ENCODE measurements around the gene LDHAL6B.

The LDHAL6B gene

GRCh38 chr15:59229453-59229852 lies 22.8 kb downstream of the LDHAL6B start:
- H2BK120ac ChIP-seq (ENCODE audit: low read depth, low read length) = no peak overlapping the region
- no peak for DNase-seq (ENCODE audit: low spot score)
- no peaks in the 10 kb centered on the region for H3K9me3 ChIP-seq (replicated peaks in 1 of 2; ENCODE audit: control insufficient read depth in 2 of 2, insufficient read depth in 1 of 2, low read depth in 1 of 2, low read length in 2 of 2)
- WGBS, 2 donors (ENCODE audit: extremely low coverage in 2 of 2, insufficient read length in 2 of 2, insufficient replicate concordance in 1 of 2) = no CpG with 5 or more reads among the region's 3 CpGs
- H3K4me1 ChIP-seq (ENCODE audit: control insufficient read depth in 2 of 2, insufficient read depth in 1 of 2, low read depth in 1 of 2, low read length in 2 of 2) = no peaks in the 10 kb centered on the region
- H3K4ac ChIP-seq (ENCODE audit: low read length) = no peak overlapping the region
- H3K23ac ChIP-seq (ENCODE audit: low read depth, low read length, poor library complexity) = no peak overlapping the region
- no peak overlapping the region for H3K14ac ChIP-seq (ENCODE audit: low read length)
- no peak overlapping the region for H4K91ac ChIP-seq (ENCODE audit: low read depth, low read length, poor library complexity)
- no peaks in the 10 kb centered on the region for H3K27me3 ChIP-seq (ENCODE audit: control insufficient read depth in 3 of 3, insufficient read depth in 3 of 3, low read depth in 1 of 3, low read length in 3 of 3)
- no peak overlapping the region for H2AFZ ChIP-seq (ENCODE audit: low read length)
- no peak overlapping the region for H3K9ac ChIP-seq (ENCODE audit: low read depth, low read length, poor library complexity)
- no peak overlapping the region for H3K27ac ChIP-seq (replicated peaks; ENCODE audit: low read length)
- no peak overlapping the region for H2BK5ac ChIP-seq (ENCODE audit: low read length)
- H4K8ac ChIP-seq (ENCODE audit: low read depth, low read length) = no peak overlapping the region
- H2BK12ac ChIP-seq (ENCODE audit: low read length) = no peak overlapping the region
- peaks cover 0 to 5% of the 10 kb centered on the region in 2 donors for H3K36me3 ChIP-seq (replicated peaks in 1 of 2; ENCODE audit: control insufficient read depth in 2 of 2, insufficient read depth in 2 of 2, low read length in 2 of 2)
- no peak overlapping the region for H3K4me2 ChIP-seq (ENCODE audit: insufficient read depth, low read length, poor library complexity, severe bottlenecking)
- H3K4me3 ChIP-seq (ENCODE audit: low read length in 2 of 2) = no peak overlapping the region
- no peak overlapping the region for H2BK15ac ChIP-seq (ENCODE audit: low read length)
- no peaks in the 10 kb centered on the region for H3K79me1 ChIP-seq (ENCODE audit: low read depth, low read length)
- H2AK5ac ChIP-seq (ENCODE audit: low read depth, low read length) = no peak overlapping the region
- H3K18ac ChIP-seq (ENCODE audit: low read length) = no peak overlapping the region

- H3K4me1 ChIP-seq (ENCODE audit: control insufficient read depth in 2 of 2, insufficient read depth in 1 of 2, low read depth in 1 of 2, low read length in 2 of 2) = no peaks in the 10 kb centered on the region
- no peak overlapping the region for H3K4me2 ChIP-seq (ENCODE audit: insufficient read depth, low read length, poor library complexity, severe bottlenecking)
- no peak overlapping the region for H3K4me3 ChIP-seq (ENCODE audit: low read length in 2 of 2)
- H2BK15ac ChIP-seq (ENCODE audit: low read length) = no peak overlapping the region
- no peak overlapping the region for H3K27ac ChIP-seq (replicated peaks; ENCODE audit: low read length)
- H3K14ac ChIP-seq (ENCODE audit: low read length) = no peak overlapping the region
- peaks cover 0 to 5% of the 10 kb centered on the region in 2 donors for H3K36me3 ChIP-seq (replicated peaks in 1 of 2; ENCODE audit: control insufficient read depth in 2 of 2, insufficient read depth in 2 of 2, low read length in 2 of 2)
- no peak overlapping the region for H4K91ac ChIP-seq (ENCODE audit: low read depth, low read length, poor library complexity)
- H2BK5ac ChIP-seq (ENCODE audit: low read length) = no peak overlapping the region
- no peak overlapping the region for H3K4ac ChIP-seq (ENCODE audit: low read length)
- no peak overlapping the region for H3K23ac ChIP-seq (ENCODE audit: low read depth, low read length, poor library complexity)
- H3K18ac ChIP-seq (ENCODE audit: low read length) = no peak overlapping the region
- no peak overlapping the region for H2BK120ac ChIP-seq (ENCODE audit: low read depth, low read length)
- no peak overlapping the region for H2BK12ac ChIP-seq (ENCODE audit: low read length)
- no peaks in the 10 kb centered on the region for H3K79me1 ChIP-seq (ENCODE audit: low read depth, low read length)
- H3K27me3 ChIP-seq (ENCODE audit: control insufficient read depth in 3 of 3, insufficient read depth in 3 of 3, low read depth in 1 of 3, low read length in 3 of 3) = no peaks in the 10 kb centered on the region
- no peak overlapping the region for H2AFZ ChIP-seq (ENCODE audit: low read length)
- H2AK5ac ChIP-seq (ENCODE audit: low read depth, low read length) = no peak overlapping the region
- DNase-seq (ENCODE audit: low spot score) = no peak
- no peak overlapping the region for H4K8ac ChIP-seq (ENCODE audit: low read depth, low read length)
- no peaks in the 10 kb centered on the region for H3K9me3 ChIP-seq (replicated peaks in 1 of 2; ENCODE audit: control insufficient read depth in 2 of 2, insufficient read depth in 1 of 2, low read depth in 1 of 2, low read length in 2 of 2)
- WGBS, 2 donors (ENCODE audit: extremely low coverage in 2 of 2, insufficient read length in 2 of 2, insufficient replicate concordance in 1 of 2) = no CpG with 5 or more reads among the region's 2 CpGs
- no peak overlapping the region for H3K9ac ChIP-seq (ENCODE audit: low read depth, low read length, poor library complexity)
Observed at GRCh38 chr15:59230531-59231055, 23.9 kb downstream of the LDHAL6B start.

- Histone ChIP-seq H4K8ac (ENCODE audit: low read depth, low read length) (no peak overlapping the region), H3K9ac (ENCODE audit: low read depth, low read length, poor library complexity) (no peak overlapping the region)
Observed at GRCh38 chr15:59232476-59232875, 25.8 kb downstream of the LDHAL6B start.

GRCh38 chr15:59236394-59236793 lies 29.8 kb downstream of the LDHAL6B start:
- no peaks in the 10 kb centered on the region for H3K27me3 ChIP-seq (ENCODE audit: control insufficient read depth in 3 of 3, insufficient read depth in 3 of 3, low read depth in 1 of 3, low read length in 3 of 3)
- H4K91ac ChIP-seq (ENCODE audit: low read depth, low read length, poor library complexity) = no peak overlapping the region
- H2BK12ac ChIP-seq (ENCODE audit: low read length) = no peak overlapping the region
- no peak overlapping the region for H2BK15ac ChIP-seq (ENCODE audit: low read length)
- no peak overlapping the region for H2BK5ac ChIP-seq (ENCODE audit: low read length)
- no peak overlapping the region for H3K27ac ChIP-seq (replicated peaks; ENCODE audit: low read length)
- no peak overlapping the region for H3K4ac ChIP-seq (ENCODE audit: low read length)
- no peak overlapping the region for H3K23ac ChIP-seq (ENCODE audit: low read depth, low read length, poor library complexity)
- no peaks in the 10 kb centered on the region for H3K79me1 ChIP-seq (ENCODE audit: low read depth, low read length)
- no peaks in the 10 kb centered on the region for H3K9me3 ChIP-seq (replicated peaks in 1 of 2; ENCODE audit: control insufficient read depth in 2 of 2, insufficient read depth in 1 of 2, low read depth in 1 of 2, low read length in 2 of 2)
- no peak overlapping the region for H4K8ac ChIP-seq (ENCODE audit: low read depth, low read length)
- no peak overlapping the region for H3K4me2 ChIP-seq (ENCODE audit: insufficient read depth, low read length, poor library complexity, severe bottlenecking)
- H3K18ac ChIP-seq (ENCODE audit: low read length) = no peak overlapping the region
- no peak overlapping the region for H2AFZ ChIP-seq (ENCODE audit: low read length)
- H2AK5ac ChIP-seq (ENCODE audit: low read depth, low read length) = no peak overlapping the region
- no peak overlapping the region for H3K14ac ChIP-seq (ENCODE audit: low read length)
- H3K36me3 ChIP-seq (replicated peaks in 1 of 2; ENCODE audit: control insufficient read depth in 2 of 2, insufficient read depth in 2 of 2, low read length in 2 of 2) = no peaks in the 10 kb centered on the region
- no CpG with 5 or more reads among the region's 1 CpG for WGBS, 2 donors (ENCODE audit: extremely low coverage in 2 of 2, insufficient read length in 2 of 2, insufficient replicate concordance in 1 of 2)
- no peak overlapping the region for H3K4me3 ChIP-seq (ENCODE audit: low read length in 2 of 2)
- no peak for DNase-seq (ENCODE audit: low spot score)
- no peak overlapping the region for H3K9ac ChIP-seq (ENCODE audit: low read depth, low read length, poor library complexity)
- no peak overlapping the region for H2BK120ac ChIP-seq (ENCODE audit: low read depth, low read length)
- peaks cover 0 to 3% of the 10 kb centered on the region in 2 donors for H3K4me1 ChIP-seq (ENCODE audit: control insufficient read depth in 2 of 2, insufficient read depth in 1 of 2, low read depth in 1 of 2, low read length in 2 of 2)

More at GRCh38 chr15:59232476-59232875, 25.8 kb downstream of the LDHAL6B start:
- Histone ChIP-seq H2BK12ac (ENCODE audit: low read length) (no peak overlapping the region), H3K27ac (replicated peaks; ENCODE audit: low read length) (no peak overlapping the region), H2BK5ac (ENCODE audit: low read length) (no peak overlapping the region), H4K91ac (ENCODE audit: low read depth, low read length, poor library complexity) (no peak overlapping the region), H3K79me1 (ENCODE audit: low read depth, low read length) (no peaks in the 10 kb centered on the region), H3K27me3 (ENCODE audit: control insufficient read depth in 3 of 3, insufficient read depth in 3 of 3, low read depth in 1 of 3, low read length in 3 of 3) (no peaks in the 10 kb centered on the region), H3K9me3 (replicated peaks in 1 of 2; ENCODE audit: control insufficient read depth in 2 of 2, insufficient read depth in 1 of 2, low read depth in 1 of 2, low read length in 2 of 2) (no peaks in the 10 kb centered on the region), H3K18ac (ENCODE audit: low read length) (no peak overlapping the region), H2BK120ac (ENCODE audit: low read depth, low read length) (no peak overlapping the region), H3K14ac (ENCODE audit: low read length) (no peak overlapping the region), H2BK15ac (ENCODE audit: low read length) (no peak overlapping the region), H3K4me1 (ENCODE audit: control insufficient read depth in 2 of 2, insufficient read depth in 1 of 2, low read depth in 1 of 2, low read length in 2 of 2) (peaks cover 0 to 3% of the 10 kb centered on the region in 2 donors), H3K4ac (ENCODE audit: low read length) (no peak overlapping the region), H2AFZ (ENCODE audit: low read length) (no peak overlapping the region), H3K4me3 (ENCODE audit: low read length in 2 of 2) (no peak overlapping the region), H3K23ac (ENCODE audit: low read depth, low read length, poor library complexity) (no peak overlapping the region), H3K36me3 (replicated peaks in 1 of 2; ENCODE audit: control insufficient read depth in 2 of 2, insufficient read depth in 2 of 2, low read length in 2 of 2) (no peaks in the 10 kb centered on the region), H2AK5ac (ENCODE audit: low read depth, low read length) (no peak overlapping the region), H3K4me2 (ENCODE audit: insufficient read depth, low read length, poor library complexity, severe bottlenecking) (no peak overlapping the region)
- no CpG with 5 or more reads among the region's 1 CpG for WGBS, 2 donors (ENCODE audit: extremely low coverage in 2 of 2, insufficient read length in 2 of 2, insufficient replicate concordance in 1 of 2)
- no peak for DNase-seq (ENCODE audit: low spot score)
